ENCODE results near the gene C6orf136.

C6orf136 gene

GRCh38 chr6:30646450-30647241 is at the start of gene C6orf136:
C6orf136 (plus strand) TSS chr6:30647133; CDS start chr6:30647232, 99 bp downstream.
- DNase-seq = peak; percentile 96

- DNase-seq = peak; percentile 79
Observed at GRCh38 chr6:30597315-30598144, 49.4 kb upstream of the C6orf136 start.

- DNase-seq = no peak
Observed at GRCh38 chr6:30598912-30599624, 47.9 kb upstream of the C6orf136 start.

- no peak for DNase-seq
Observed at GRCh38 chr6:30599625-30600324, 47.2 kb upstream of the C6orf136 start.

- DNase-seq = peak; percentile 27
Observed at GRCh38 chr6:30600451-30600961, 46.4 kb upstream of the C6orf136 start.

GRCh38 chr6:30601436-30601814 is 45.5 kb upstream of the C6orf136 start:
- no peak for DNase-seq

- DNase-seq = peak; percentile 28
Observed at GRCh38 chr6:30601815-30602641, 44.9 kb upstream of the C6orf136 start.

GRCh38 chr6:30603961-30604360 is 43.0 kb upstream of the C6orf136 start:
- no peak for DNase-seq

- DNase-seq = no peak
Observed at GRCh38 chr6:30610065-30610464, 36.9 kb upstream of the C6orf136 start.

GRCh38 chr6:30611150-30611855 is 35.6 kb upstream of the C6orf136 start:
- DNase-seq = no peak

- DNase-seq = no peak
Observed at GRCh38 chr6:30611856-30612194, 35.1 kb upstream of the C6orf136 start.

GRCh38 chr6:30612213-30612612 is 34.7 kb upstream of the C6orf136 start:
- no peak for DNase-seq

- no peak for DNase-seq
Observed at GRCh38 chr6:30612687-30613248, 34.2 kb upstream of the C6orf136 start.

- DNase-seq = no peak
Observed at GRCh38 chr6:30613251-30614043, 33.5 kb upstream of the C6orf136 start.

GRCh38 chr6:30614044-30614842 is 32.7 kb upstream of the C6orf136 start:
- no peak for DNase-seq

GRCh38 chr6:30614843-30615218 is 32.1 kb upstream of the C6orf136 start:
- peak; percentile 95 for DNase-seq

GRCh38 chr6:30615219-30615957 is 31.5 kb upstream of the C6orf136 start:
- peak; percentile 87 for DNase-seq
